Keratinocyte (primary cell): ENCODE results near the gene STXBP1.

Source experiments
- EZH2 ChIP-seq: IDR thresholded peaks from one replicate; pipeline ENCODE4 v1.6.1; 2012; ENCODE audit warnings: inconsistent platforms, mild to moderate bottlenecking, low read length, moderate library complexity
- TF ChIP-seq, protein P1 (sequence below), 3 experiments: IDR thresholded peaks in 1 of 3; conservative IDR thresholded peaks in 1 of 3; optimal IDR thresholded peaks in 1 of 3; 2 replicates in 2 of 3; 3 replicates in 1 of 3; pipeline versions ENCODE3 to v1.5.1; 2011; ENCODE audit warnings: low read length in 3 of 3, mild to moderate bottlenecking in 3 of 3, moderate library complexity in 2 of 3, control low read depth in 1 of 3, inconsistent platforms in 1 of 3; ENCODE audit not compliant: insufficient read depth in 2 of 3; ENCODE audit errors: extremely low read depth in 1 of 3

DNA sequence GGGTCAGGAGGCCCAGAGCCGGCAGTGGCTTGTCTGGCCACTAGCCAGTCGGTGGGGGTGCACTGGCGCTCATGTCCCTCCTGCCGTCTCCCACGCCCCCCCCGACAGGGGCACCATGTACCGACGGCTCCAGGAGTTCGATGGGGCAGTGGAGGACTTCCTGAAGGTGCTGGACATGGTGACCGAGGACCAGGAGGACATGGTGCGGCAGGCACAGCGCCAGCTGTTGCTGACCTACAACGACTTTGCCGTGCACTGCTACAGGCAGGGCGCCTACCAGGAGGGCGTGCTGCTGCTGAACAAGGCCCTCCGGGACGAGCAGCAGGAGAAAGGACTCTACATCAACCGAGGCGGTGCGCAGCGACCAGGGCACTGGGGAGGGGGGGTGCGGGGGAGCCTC is 111.9 kb downstream of the STXBP1 start:
- TF ChIP-seq, protein P1, sequence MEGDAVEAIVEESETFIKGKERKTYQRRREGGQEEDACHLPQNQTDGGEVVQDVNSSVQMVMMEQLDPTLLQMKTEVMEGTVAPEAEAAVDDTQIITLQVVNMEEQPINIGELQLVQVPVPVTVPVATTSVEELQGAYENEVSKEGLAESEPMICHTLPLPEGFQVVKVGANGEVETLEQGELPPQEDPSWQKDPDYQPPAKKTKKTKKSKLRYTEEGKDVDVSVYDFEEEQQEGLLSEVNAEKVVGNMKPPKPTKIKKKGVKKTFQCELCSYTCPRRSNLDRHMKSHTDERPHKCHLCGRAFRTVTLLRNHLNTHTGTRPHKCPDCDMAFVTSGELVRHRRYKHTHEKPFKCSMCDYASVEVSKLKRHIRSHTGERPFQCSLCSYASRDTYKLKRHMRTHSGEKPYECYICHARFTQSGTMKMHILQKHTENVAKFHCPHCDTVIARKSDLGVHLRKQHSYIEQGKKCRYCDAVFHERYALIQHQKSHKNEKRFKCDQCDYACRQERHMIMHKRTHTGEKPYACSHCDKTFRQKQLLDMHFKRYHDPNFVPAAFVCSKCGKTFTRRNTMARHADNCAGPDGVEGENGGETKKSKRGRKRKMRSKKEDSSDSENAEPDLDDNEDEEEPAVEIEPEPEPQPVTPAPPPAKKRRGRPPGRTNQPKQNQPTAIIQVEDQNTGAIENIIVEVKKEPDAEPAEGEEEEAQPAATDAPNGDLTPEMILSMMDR (optimal IDR thresholded peaks at IDR 0.05 in 1 of 3, IDR thresholded peaks at IDR 0.05 in 1 of 3, conservative IDR thresholded peaks at IDR 0.05 in 1 of 3; ENCODE audit: extremely low read depth in 1 of 3, insufficient read depth in 2 of 3, low read length in 3 of 3): no peak
- TF ChIP-seq EZH2: no peak
